Measurements from ENCODE around the gene PCDHGB6. TPM values are rescaled to one million over a fixed set of nuclear protein-coding genes. Genes with fewer than 3 reads are reported as not detected.
"Not testable (repeated sequence)": the region's sequence is repeated elsewhere in the genome, so short reads cannot be mapped to it uniquely, and the experiment has no call there.

The PCDHGB6 gene
- total RNA-seq, 2 experiments from 2014 or later = 0.06 TPM; not detected in 1

DNA sequence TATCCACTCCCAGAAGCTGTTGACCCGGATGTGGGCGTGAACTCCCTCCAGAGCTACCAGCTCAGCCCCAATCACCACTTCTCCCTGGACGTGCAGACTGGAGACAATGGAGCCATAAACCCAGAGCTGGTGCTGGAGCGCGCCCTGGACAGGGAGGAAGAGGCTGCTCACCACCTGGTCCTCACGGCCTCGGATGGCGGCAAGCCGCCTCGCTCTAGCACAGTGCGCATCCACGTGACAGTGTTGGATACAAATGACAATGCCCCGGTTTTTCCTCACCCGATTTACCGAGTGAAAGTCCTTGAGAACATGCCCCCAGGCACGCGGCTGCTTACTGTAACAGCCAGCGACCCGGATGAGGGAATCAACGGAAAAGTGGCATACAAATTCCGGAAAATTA lies 14.6 kb upstream of the PCDHGB6 start:
- H3K27ac Mint-ChIP-seq = no peak overlapping the region
- H3K4me1 Mint-ChIP-seq (ENCODE audit: low read depth) = no peaks in the 10 kb centered on the region
- Histone ChIP-seq H3K36me3 (ENCODE audit: insufficient read depth, low read length) (no peaks in the 10 kb centered on the region), H3K9me3 (ENCODE audit: control insufficient read depth in 1 of 2, insufficient read depth in 1 of 2, low read length in 2 of 2) (peaks cover 47 to 54% of the 10 kb centered on the region in 2 experiments), H3K27ac (ENCODE audit: low read depth in 1 of 2, low read length in 2 of 2) (no peak overlapping the region), H3K27me3 (ENCODE audit: control insufficient read depth in 1 of 2, insufficient read depth in 2 of 2, low read length in 2 of 2) (peaks cover 53 to 87% of the 10 kb centered on the region in 2 experiments), H3K4me3 (ENCODE audit: low read length) (no peak overlapping the region), H3K4me1 (ENCODE audit: insufficient read depth, low read length) (no peaks in the 10 kb centered on the region)
- no peak for ATAC-seq (ENCODE audit: poor library complexity)
- CTCF ChIA-PET = no interaction called here
- peaks cover 20% of the 10 kb centered on the region for H3K36me3 Mint-ChIP-seq (ENCODE audit: low read depth)
- H3K9me3 Mint-ChIP-seq = peaks cover 19% of the 10 kb centered on the region
- intact Hi-C loops (cut with DNase I, micrococcal nuclease) = no loop called here
- H3K4me3 Mint-ChIP-seq = no peak overlapping the region
- TF ChIP-seq CTCF (IDR thresholded peaks at IDR 0.05) = no peak
- peaks cover 86% of the 10 kb centered on the region for H3K27me3 Mint-ChIP-seq
- no peak for DNase-seq
- POLR2A ChIA-PET = no interaction called here

DNA sequence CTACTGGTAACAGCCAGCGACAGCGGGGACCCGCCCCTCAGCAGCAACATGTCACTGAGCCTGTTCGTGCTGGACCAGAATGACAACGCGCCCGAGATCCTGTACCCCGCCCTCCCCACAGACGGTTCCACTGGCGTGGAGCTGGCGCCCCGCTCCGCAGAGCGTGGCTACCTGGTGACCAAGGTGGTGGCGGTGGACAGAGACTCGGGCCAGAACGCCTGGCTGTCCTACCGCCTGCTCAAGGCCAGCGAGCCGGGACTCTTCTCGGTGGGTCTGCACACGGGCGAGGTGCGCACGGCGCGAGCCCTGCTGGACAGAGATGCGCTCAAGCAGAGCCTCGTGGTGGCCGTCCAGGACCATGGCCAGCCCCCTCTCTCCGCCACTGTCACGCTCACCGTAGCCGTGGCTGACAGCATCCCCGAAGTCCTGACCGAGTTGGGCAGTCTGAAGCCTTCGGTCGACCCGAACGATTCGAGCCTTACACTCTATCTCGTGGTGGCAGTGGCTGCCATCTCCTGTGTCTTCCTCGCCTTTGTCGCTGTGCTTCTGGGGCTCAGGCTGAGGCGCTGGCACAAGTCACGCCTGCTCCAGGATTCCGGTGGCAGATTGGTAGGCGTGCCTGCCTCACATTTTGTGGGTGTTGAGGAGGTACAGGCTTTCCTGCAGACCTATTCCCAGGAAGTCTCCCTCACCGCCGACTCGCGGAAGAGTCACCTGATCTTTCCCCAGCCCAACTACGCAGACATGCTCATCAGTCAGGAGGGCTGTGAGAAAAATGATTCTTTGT lies 13.2 kb upstream of the PCDHGB6 start:
- CTCF ChIA-PET = interaction anchor here (1.0 to 1.3 kb wide), 2 partner anchors 13 to 163 kb away, joined by 3 read pairs; partner anchors contain the start of gene PCDHGB6

DNA sequence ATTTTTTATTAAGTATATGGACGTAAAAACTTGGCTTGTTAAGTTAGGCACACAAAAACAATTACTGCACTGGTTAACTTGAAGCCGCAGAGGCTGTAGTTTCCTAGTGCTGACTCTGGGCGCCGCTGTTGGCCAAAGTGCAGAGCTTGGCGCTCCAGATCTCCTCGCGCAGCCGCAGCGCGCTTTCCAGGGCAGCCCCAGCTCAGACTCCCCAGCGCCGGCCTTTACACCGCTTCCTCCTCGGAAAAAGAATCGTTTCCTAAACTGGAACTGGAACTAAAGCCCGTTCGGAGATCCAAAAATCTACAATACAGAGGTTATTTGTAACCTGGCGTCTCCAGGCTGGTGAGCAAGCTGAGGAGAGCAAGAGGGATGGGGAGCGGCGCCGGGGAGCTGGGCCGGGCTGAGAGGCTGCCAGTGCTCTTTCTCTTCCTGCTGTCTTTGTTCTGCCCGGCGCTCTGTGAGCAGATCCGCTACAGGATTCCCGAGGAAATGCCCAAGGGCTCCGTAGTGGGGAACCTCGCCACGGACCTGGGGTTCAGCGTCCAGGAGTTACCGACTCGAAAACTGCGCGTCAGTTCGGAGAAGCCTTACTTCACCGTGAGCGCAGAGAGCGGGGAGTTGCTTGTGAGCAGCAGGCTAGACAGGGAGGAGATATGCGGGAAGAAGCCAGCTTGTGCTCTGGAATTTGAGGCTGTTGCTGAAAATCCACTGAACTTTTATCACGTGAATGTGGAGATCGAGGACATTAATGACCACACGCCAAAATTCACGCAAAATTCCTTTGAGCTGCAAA lies 9.9 kb upstream of the PCDHGB6 start, which contains the start of gene PCDHGB5:
PCDHGB5 (plus strand) TSS at position 192 of the 796 bp plus-strand sequence; CDS start at position 373, 181 bp downstream.
- H3K27ac Mint-ChIP-seq; H3K4me3 ChIP-seq (ENCODE audit: low read length); intact Hi-C loops (cut with DNase I, micrococcal nuclease); H3K4me1 Mint-ChIP-seq (ENCODE audit: low read depth); H3K36me3 ChIP-seq (ENCODE audit: insufficient read depth, low read length); H3K27ac ChIP-seq (ENCODE audit: low read depth in 1 of 2, low read length in 2 of 2); H3K4me1 ChIP-seq (ENCODE audit: insufficient read depth, low read length): not testable (repeated sequence)
- Mint-ChIP-seq H3K36me3 (ENCODE audit: low read depth) (peaks cover 25% of the 10 kb centered on the region), H3K9me3 (peaks cover 10% of the 10 kb centered on the region), H3K4me3 (peak within 1 kb of the TSS; percentile 11), H3K27me3 (peaks cover 78% of the 10 kb centered on the region)
- peak; percentile 68 for ATAC-seq (ENCODE audit: poor library complexity)
- peaks cover 55 to 80% of the 10 kb centered on the region in 2 experiments for H3K27me3 ChIP-seq (ENCODE audit: control insufficient read depth in 1 of 2, insufficient read depth in 2 of 2, low read length in 2 of 2)
- peaks cover 30 to 55% of the 10 kb centered on the region in 2 experiments for H3K9me3 ChIP-seq (ENCODE audit: control insufficient read depth in 1 of 2, insufficient read depth in 1 of 2, low read length in 2 of 2)
- POLR2A ChIA-PET = interaction anchor here (0.7 kb wide), 1 partner anchor 86 kb away, joined by 3 read pairs; the partner anchor contains the start of gene PCDHGC4
- peak; percentile 20 for TF ChIP-seq CTCF (IDR thresholded peaks at IDR 0.05)
- peak in 6 of 14 experiments; percentile 34 to 50 (median 40) for DNase-seq
- CTCF ChIA-PET = interaction anchor here (0.8 to 3.0 kb wide), 11 partner anchors 15 to 166 kb away, joined by 3 to 11 read pairs (median 6); partner anchors contain the start of genes PCDHGA1, PCDHGA10, PCDHGA5 and PCDHGB3

More for the DNA sequence above, 13.2 kb upstream of the PCDHGB6 start:
- H3K4me1 ChIP-seq (ENCODE audit: insufficient read depth, low read length); H3K4me3 Mint-ChIP-seq; intact Hi-C loops (cut with DNase I, micrococcal nuclease); DNase-seq; H3K27ac Mint-ChIP-seq; H3K27ac ChIP-seq (ENCODE audit: low read depth in 1 of 2, low read length in 2 of 2); H3K4me1 Mint-ChIP-seq (ENCODE audit: low read depth); H3K4me3 ChIP-seq (ENCODE audit: low read length); POLR2A ChIA-PET; H3K36me3 ChIP-seq (ENCODE audit: insufficient read depth, low read length); ATAC-seq (ENCODE audit: poor library complexity): not testable (repeated sequence)
- Mint-ChIP-seq H3K9me3 (peaks cover 15% of the 10 kb centered on the region), H3K36me3 (ENCODE audit: low read depth) (peaks cover 30% of the 10 kb centered on the region), H3K27me3 (peaks cover 88% of the 10 kb centered on the region)
- H3K9me3 ChIP-seq (ENCODE audit: control insufficient read depth in 1 of 2, insufficient read depth in 1 of 2, low read length in 2 of 2) = peaks cover 49 to 55% of the 10 kb centered on the region in 2 experiments
- H3K27me3 ChIP-seq (ENCODE audit: control insufficient read depth in 1 of 2, insufficient read depth in 2 of 2, low read length in 2 of 2) = peaks cover 49 to 85% of the 10 kb centered on the region in 2 experiments
